NT2/D1 (cell line): ENCODE results near the gene ZCWPW1.

Experiments used
- SUZ12 ChIP-seq: IDR thresholded peaks from 2 replicates; pipeline ENCODE4 v1.6.1; 2011; ENCODE audit not compliant: insufficient read length, insufficient read depth; ENCODE audit errors: extremely low read depth
- YY1 ChIP-seq: IDR thresholded peaks from 2 replicates; pipeline ENCODE4 v1.6.1; 2011; ENCODE audit not compliant: insufficient read length, insufficient read depth

DNA sequence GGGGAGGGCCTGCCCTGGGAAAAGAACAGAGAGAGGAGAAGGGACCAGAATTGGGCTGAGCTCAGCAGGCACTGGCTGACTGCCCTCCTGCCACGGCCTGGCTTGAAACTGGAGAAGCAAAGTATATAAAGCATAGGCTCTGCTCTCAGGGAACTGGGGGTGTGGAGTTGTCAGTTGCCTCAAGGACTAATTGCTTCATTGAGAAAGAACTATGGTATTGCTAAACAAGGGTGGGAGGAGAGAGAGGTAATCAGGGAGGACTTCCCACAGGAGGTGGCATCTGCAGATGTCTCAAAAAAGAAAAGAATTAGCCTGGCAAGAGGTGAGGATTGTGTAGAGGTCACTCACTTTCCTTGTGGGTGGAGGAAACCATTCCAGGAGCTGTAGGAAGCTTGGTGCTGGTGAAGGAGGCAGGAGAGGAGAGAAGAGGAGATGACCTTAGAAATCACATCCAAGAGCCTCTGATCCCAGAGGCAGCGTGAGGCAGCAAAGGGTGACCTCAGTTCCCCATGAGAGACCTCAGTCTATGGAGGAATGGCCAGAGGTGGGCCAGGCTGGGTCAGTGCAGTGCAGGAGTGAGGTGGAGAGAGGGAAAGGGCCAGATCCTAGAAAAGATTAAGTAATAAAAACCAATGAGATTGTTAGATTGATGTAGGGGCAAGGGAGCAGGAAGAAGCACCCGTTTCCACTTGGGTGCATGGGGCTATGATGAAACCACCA, 68.2 kb downstream of the ZCWPW1 start:
- TF ChIP-seq SUZ12 (no peak), YY1 (no peak)
